Activated CD4-positive, alpha-beta T cell treated with anti-CD3 and anti-CD28 coated beads, Interleukin-2, amount 50 U/mL, for 24 hours (primary cell): Measurements from ENCODE around the gene ZFAND4.
"Not testable (repeated sequence)": the region's sequence is repeated elsewhere in the genome, so short reads cannot be mapped to it uniquely, and the experiment has no call there.

ENCODE experiments used
- DNase-seq, 2 donors: peaks; one replicate each; pipeline ENCODE4 v3.0.0-alpha.2; 2020; ENCODE audit warnings: low read depth in 1 of 2, low spot score in 1 of 2

Gene ZFAND4

GRCh38 chr10:45672181-45673073, at the start of gene ZFAND4:
Gene ZFAND4 (minus strand): TSS chr10:45672772. CDS start chr10:45663725, 9,047 bp downstream.
- DNase-seq = peak; percentile 83 to 89

- not testable (repeated sequence) for DNase-seq
These were observed 48.9 kb upstream of the ZFAND4 start for GRCh38 chr10:45721503-45721902.

GRCh38 chr10:45717642-45718041, 45.1 kb upstream of the ZFAND4 start:
- DNase-seq = not testable (repeated sequence)

- DNase-seq = not testable (repeated sequence)
These were observed 44.5 kb upstream of the ZFAND4 start for GRCh38 chr10:45717053-45717452.

- not testable (repeated sequence) for DNase-seq
These were observed 38.7 kb upstream of the ZFAND4 start for GRCh38 chr10:45711223-45711622.

GRCh38 chr10:45710200-45710796, 37.7 kb upstream of the ZFAND4 start:
- DNase-seq = not testable (repeated sequence)

DNA sequence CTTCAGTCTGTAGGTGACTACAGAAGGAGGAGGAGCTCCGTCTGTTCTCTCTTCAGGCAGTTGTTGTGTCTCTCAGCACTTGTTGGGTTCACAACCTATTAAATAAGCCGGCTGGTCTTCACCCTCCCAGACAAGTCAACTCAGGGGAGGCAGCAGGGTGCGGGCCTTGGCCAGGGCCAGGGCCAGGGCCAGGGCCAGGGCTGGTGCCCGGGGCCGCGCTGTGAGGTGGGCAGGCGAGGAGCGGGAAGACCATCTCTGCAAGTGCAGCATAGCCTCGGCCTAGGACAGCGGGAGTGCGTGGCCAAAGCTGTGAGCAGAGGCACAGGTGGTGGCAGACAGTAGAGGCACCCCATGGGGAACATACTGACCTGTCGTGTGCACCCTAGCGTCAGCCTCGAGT, 5.9 kb upstream of the ZFAND4 start:
- DNase-seq = not testable (repeated sequence)

DNA sequence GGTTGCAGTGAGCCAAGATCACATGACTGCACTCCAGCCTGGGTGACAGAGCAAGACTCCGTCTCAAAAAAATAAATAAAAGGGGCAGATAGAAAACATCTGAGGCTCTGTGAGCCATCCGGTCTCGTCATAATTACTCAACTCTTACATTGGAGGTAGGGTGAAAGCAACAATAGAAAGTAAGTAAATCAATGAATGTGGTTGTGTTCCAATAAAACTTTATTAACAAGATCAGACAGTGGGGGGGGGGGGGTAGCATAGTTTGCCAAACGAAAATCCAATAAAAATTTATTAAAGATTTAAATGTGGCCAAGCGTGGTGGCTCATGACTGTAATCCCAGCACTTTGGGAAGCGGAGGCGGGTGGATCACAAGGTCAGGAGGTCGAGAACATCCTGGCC, 2.8 kb upstream of the ZFAND4 start:
- DNase-seq = no peak

GRCh38 chr10:45673074-45673648, 589 bp upstream of the ZFAND4 start:
- DNase-seq = no peak

GRCh38 chr10:45671300-45671699, 1.3 kb downstream of the ZFAND4 start:
- not testable (repeated sequence) for DNase-seq

DNA sequence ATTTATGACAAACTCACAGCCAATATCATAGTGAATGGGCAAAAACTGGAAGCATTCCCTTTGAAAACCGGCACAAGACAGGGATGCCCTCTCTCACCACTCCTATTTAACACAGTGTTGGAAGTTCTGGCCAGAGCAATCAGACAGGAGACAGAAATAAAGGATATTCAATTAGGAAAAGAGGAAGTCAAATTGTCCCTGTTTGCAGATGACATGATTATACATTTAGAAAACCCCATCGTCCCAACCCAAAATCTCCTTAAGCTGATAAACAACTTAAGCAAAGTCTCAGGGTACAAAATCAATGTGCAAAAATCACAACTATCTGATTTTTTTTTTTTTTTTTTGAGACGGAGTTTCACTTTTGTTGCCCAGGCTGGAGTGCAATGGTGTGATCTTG, 2.7 kb downstream of the ZFAND4 start:
- not testable (repeated sequence) for DNase-seq

DNA sequence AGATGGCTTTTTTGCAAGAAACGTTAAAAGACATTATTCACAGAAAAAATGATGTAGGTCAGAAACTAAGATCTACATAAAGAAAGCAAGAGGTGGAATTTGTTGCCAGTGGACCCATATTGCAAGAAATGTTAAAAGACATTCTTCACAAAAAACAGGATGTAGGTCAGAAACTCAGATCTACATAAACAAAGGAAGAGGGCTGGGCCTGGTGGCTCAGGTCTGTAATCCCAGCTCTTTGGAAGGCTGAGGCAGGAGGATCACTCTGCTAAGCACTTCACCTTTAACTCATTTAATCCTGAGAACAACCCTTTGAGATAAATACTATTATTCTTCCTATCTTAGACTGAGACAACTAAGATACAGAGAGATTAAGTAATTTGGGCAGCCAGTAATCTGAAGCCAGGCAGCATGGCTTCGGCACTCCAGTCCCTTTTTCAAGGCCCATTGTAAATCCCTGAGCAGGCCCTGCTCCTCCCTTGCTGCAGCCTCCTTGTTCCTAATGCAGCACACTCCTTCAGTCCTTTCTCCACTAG, 11.6 kb downstream of the ZFAND4 start:
- no peak for DNase-seq

GRCh38 chr10:45657033-45657926, 15.3 kb downstream of the ZFAND4 start:
- no peak for DNase-seq

GRCh38 chr10:45655219-45655618, 17.4 kb downstream of the ZFAND4 start:
- no peak for DNase-seq

DNA sequence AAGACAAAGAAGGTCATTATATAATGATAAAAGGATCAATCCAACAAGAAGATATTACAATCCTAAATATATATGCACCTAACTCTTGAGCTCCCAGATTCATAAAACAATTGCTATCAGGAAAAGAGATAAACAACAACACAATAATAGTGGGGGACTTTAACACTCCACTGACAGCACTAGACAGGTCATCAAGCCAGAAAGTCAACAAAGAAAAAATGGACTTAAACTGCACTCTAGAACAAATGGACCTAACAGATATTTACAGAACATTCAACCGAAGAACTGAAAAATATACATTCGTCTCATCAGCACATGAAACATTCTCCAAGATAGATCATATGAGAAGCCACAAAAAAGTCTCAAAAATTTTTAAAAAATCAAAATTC, 17.8 kb downstream of the ZFAND4 start:
- DNase-seq = not testable (repeated sequence)

DNA sequence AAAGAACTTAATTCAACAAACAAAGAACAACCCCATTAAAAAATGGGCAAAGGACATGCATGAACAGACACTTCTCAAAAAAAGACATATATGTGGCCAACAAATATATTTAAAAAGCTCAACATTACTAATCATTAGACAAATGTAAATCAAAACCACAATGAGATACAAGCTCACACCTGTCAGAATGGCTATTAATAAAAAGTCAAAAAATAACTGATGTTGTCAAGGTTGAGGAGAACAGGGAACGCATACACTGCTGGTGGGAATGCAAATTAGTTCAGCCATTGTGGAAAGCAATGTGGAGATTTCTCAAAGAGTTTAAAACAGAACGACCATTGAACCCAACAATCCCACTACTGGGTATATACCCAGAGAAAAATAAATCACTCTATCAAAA, 19.1 kb downstream of the ZFAND4 start:
- DNase-seq = no peak

GRCh38 chr10:45652511-45652910, 20.1 kb downstream of the ZFAND4 start:
- DNase-seq = no peak

DNA sequence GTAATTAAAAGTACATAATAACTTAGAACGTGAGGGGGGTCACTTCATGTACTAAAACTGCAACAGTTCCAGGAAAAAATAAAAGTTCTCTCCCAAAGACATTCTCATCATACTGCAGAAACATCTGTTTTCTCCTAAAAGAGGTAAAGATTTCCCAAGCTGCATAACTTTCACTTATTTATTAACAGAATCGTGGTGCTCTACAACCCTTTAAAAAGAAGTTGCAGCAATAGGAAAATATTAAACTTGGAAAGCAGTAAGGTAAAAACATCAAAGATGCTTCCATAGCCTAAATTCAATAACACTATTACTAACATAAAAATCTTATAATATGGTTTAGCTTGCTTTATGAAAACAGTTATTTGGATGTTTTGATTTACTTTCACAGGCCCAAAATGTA, 23.3 kb downstream of the ZFAND4 start:
- DNase-seq = no peak

GRCh38 chr10:45647118-45647517, 25.5 kb downstream of the ZFAND4 start:
- DNase-seq = no peak

DNA sequence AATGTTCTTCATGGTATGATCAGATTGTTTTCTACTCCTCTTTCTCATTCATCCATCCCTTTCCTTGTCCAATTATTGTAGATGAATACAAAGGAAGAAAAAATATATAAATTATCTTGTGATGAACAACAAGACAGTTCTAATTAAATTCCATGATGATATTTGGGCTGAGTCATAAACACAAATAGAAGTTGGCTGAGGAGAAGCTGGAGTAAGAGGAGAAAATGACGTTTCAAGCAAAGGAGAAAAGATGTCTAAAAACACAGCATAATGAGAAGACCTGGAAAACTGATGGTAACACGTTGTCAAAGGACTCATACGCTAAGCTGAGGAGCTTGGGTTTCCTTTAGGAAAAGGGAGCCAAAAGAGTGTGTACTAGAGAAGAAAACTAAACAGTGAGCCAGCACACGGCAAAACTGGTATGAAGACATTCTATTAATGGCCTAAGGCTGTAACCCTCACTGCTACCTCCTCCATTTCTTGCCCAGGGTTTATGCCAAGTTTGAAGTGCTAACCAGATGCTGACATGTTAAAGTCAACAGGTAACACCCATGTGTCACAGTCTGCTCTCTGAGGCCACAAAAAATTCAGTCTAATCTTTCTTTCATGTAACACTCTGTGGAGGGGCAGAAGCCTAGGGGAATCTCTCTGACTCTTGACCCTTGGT, 26.1 kb downstream of the ZFAND4 start:
- no peak for DNase-seq
